MM.1S (cell line): ENCODE data around the gene GIT1.
A peak's percentile ranks its signal among the peaks of the same experiment; 100 is the strongest.

Source experiments
- DNase-seq: peaks from one replicate; pipeline ENCODE4 v3.0.0-alpha.2; 2015
- H2AFZ ChIP-seq: fragments of 300-600 bp; sonication (generic); 2 replicates; pipeline ENCODE4 v1.6.0; 2016; ENCODE audit warnings: antibody characterized with exemption, low read length
- H3F3A ChIP-seq: fragments of 300-600 bp; sonication (generic); 2 replicates; pipeline ENCODE4 v1.6.1; 2016; ENCODE audit warnings: mild to moderate bottlenecking, antibody characterized with exemption, low read length, moderate library complexity, mixed read lengths; ENCODE audit not compliant: insufficient read depth
- H3K27ac ChIP-seq: fragments of 300-600 bp; sonication (generic); 2 replicates; pipeline ENCODE4 v1.5.1; 2016; ENCODE audit warnings: mild to moderate bottlenecking, low read length
- H3K27me3 ChIP-seq: fragments of 300-600 bp; sonication (generic); replicated peaks from 2 replicates; pipeline ENCODE4 v1.6.0; 2016; ENCODE audit warnings: low read length; ENCODE audit not compliant: insufficient read depth
- H3K36me3 ChIP-seq: fragments of 300-600 bp; sonication (generic); replicated peaks from 2 replicates; pipeline ENCODE4 v1.6.1; 2016; ENCODE audit warnings: mild to moderate bottlenecking, low read length, mixed read lengths; ENCODE audit not compliant: insufficient read depth
- H3K4me1 ChIP-seq: fragments of 300-600 bp; sonication (generic); 2 replicates; pipeline ENCODE4 v1.6.1; 2016; ENCODE audit warnings: low read length, mixed read lengths
- H3K4me2 ChIP-seq: fragments of 300-600 bp; sonication (generic); 2 replicates; pipeline ENCODE4 v1.6.0; 2016; ENCODE audit warnings: low read depth, low read length
- H3K4me3 ChIP-seq: fragments of 300-600 bp; sonication (generic); 2 replicates; pipeline ENCODE4 v1.5.1; 2016; ENCODE audit warnings: low read length, mixed read lengths
- H3K79me2 ChIP-seq: fragments of 300-600 bp; sonication (generic); 2 replicates; pipeline ENCODE4 v1.6.1; 2016; ENCODE audit warnings: mixed run types, low read length, mixed read lengths
- H3K9ac ChIP-seq: fragments of 300-600 bp; sonication (generic); 2 replicates; pipeline ENCODE4 v1.6.1; 2016; ENCODE audit warnings: low read length, mixed read lengths
- H3K9me2 ChIP-seq: fragments of 300-600 bp; sonication (generic); replicated peaks from 2 replicates; pipeline ENCODE4 v1.6.1; 2016; ENCODE audit warnings: mild to moderate bottlenecking, low read length, mixed read lengths; ENCODE audit not compliant: insufficient read depth
- H3K9me3 ChIP-seq: fragments of 300-600 bp; sonication (generic); replicated peaks from 2 replicates; pipeline ENCODE4 v1.6.1; 2016; ENCODE audit warnings: mild to moderate bottlenecking, low read length, mixed read lengths; ENCODE audit not compliant: insufficient read depth
- H4K20me1 ChIP-seq: fragments of 300-600 bp; sonication (generic); 2 replicates; pipeline ENCODE4 v1.6.1; 2016; ENCODE audit warnings: mild to moderate bottlenecking, low read length, moderate library complexity, mixed read lengths; ENCODE audit not compliant: insufficient read depth
- EZH2 ChIP-seq: fragments of 300-600 bp; sonication (generic); optimal IDR thresholded peaks from 2 replicates; pipeline ENCODE3; 2017; ENCODE audit warnings: low read depth, mild to moderate bottlenecking, antibody characterized with exemption, low read length, mixed read lengths
- EZH2phosphoT487 ChIP-seq: fragments of 300-600 bp; sonication (generic); IDR thresholded peaks from 2 replicates; pipeline ENCODE4 v1.6.1; 2018; ENCODE audit warnings: antibody characterized with exemption, low read length
- TF ChIP-seq, protein P1 (sequence below): fragments of 300-600 bp; sonication (generic); IDR thresholded peaks from 2 replicates; pipeline ENCODE4 v1.5.1; 2016; ENCODE audit warnings: antibody characterized with exemption, low read length, mixed read lengths

Gene GIT1

GRCh38 chr17:29617481-29618271, 28.2 kb upstream of the GIT1 start:
- no peaks in the 10 kb centered on the region for H3K79me2 ChIP-seq
- H3K9me2 ChIP-seq: no peaks in the 10 kb centered on the region
- peak overlapping the region; percentile 68; the same call in 1 of the 2 replicates for H3K27ac ChIP-seq
- peak overlapping the region; percentile 92 for H3K9ac ChIP-seq
- H3K4me2 ChIP-seq: peak overlapping the region; percentile 99
- peak overlapping the region; percentile 78 for H3K4me3 ChIP-seq
- no peaks in the 10 kb centered on the region for H3K9me3 ChIP-seq
- H4K20me1 ChIP-seq: no peaks in the 10 kb centered on the region
- TF ChIP-seq, protein P1, sequence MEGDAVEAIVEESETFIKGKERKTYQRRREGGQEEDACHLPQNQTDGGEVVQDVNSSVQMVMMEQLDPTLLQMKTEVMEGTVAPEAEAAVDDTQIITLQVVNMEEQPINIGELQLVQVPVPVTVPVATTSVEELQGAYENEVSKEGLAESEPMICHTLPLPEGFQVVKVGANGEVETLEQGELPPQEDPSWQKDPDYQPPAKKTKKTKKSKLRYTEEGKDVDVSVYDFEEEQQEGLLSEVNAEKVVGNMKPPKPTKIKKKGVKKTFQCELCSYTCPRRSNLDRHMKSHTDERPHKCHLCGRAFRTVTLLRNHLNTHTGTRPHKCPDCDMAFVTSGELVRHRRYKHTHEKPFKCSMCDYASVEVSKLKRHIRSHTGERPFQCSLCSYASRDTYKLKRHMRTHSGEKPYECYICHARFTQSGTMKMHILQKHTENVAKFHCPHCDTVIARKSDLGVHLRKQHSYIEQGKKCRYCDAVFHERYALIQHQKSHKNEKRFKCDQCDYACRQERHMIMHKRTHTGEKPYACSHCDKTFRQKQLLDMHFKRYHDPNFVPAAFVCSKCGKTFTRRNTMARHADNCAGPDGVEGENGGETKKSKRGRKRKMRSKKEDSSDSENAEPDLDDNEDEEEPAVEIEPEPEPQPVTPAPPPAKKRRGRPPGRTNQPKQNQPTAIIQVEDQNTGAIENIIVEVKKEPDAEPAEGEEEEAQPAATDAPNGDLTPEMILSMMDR: peak; percentile 89
- no peak for TF ChIP-seq EZH2phosphoT487
- peaks cover 15% of the 10 kb centered on the region; the same call in 1 of the 2 replicates for H3F3A ChIP-seq
- H3K27me3 ChIP-seq: peaks cover 11% of the 10 kb centered on the region
- H3K4me1 ChIP-seq: peaks cover 44% of the 10 kb centered on the region
- peak; percentile 90 for DNase-seq
- peak overlapping the region; percentile 89 for H2AFZ ChIP-seq
- no peaks in the 10 kb centered on the region for H3K36me3 ChIP-seq

GRCh38 chr17:29617125-29617480, 27.7 kb upstream of the GIT1 start:
- peak overlapping the region; percentile 92 for H3K9ac ChIP-seq

DNA sequence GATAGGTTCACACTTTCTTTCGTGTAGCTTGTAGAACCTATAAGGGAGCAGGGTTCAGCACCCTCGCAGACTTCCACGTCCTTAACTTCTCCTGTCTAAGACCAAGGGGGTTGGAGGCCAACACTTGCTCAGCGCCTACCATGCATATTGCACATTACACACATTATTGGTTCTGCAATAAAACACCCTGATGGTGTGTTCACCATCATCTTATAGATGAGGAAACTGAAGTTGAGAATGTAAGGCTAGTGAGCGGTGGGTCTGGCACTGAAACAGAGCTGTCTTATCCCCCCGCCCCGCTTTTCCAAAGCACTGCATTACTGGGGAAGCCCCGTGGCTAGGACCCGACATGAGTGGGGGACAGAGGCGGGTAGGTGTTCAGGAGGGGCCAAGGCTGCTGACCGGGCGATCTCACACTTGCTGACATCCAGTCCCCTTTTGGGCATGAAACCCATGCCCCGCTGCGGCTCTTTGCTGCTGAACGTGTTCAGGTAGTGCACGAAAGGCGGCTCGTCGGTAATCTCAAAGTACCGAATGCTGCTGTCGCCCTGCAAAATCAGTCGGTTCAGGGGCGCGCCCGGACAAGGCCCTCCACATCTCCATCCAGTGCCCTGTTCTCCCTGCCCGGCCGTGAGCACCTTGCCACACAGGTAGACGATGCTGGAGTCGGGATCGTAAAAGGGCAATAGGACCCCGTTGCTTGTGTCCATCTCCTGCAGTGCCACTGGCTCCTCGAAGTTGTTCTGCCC, 27.0 kb upstream of the GIT1 start:
- Histone ChIP-seq H3K4me1 (peaks cover 40% of the 10 kb centered on the region), H3F3A (peaks cover 11% of the 10 kb centered on the region; the same call in 1 of the 2 replicates), H4K20me1 (no peaks in the 10 kb centered on the region), H3K27ac (no peak overlapping the region), H3K27me3 (peaks cover 11% of the 10 kb centered on the region), H3K9me3 (no peaks in the 10 kb centered on the region), H3K9ac (no peak overlapping the region), H3K4me2 (peak overlapping the region; percentile 99; the same call in 1 of the 2 replicates), H3K4me3 (peak overlapping the region; percentile 46; the same call in 1 of the 2 replicates), H3K9me2 (no peaks in the 10 kb centered on the region), H3K79me2 (no peaks in the 10 kb centered on the region), H2AFZ (no peak overlapping the region), H3K36me3 (no peaks in the 10 kb centered on the region)
- TF ChIP-seq EZH2: no peak
- TF ChIP-seq, protein P1: no peak
- TF ChIP-seq EZH2phosphoT487: no peak
- no peak for DNase-seq

More at GRCh38 chr17:29617125-29617480, 27.7 kb upstream of the GIT1 start:
- Histone ChIP-seq H3K79me2 (no peaks in the 10 kb centered on the region), H3F3A (peaks cover 12% of the 10 kb centered on the region; the same call in 1 of the 2 replicates), H3K9me2 (no peaks in the 10 kb centered on the region), H3K27ac (peak overlapping the region; percentile 68; the same call in 1 of the 2 replicates), H3K27me3 (peaks cover 11% of the 10 kb centered on the region), H4K20me1 (no peaks in the 10 kb centered on the region), H2AFZ (peak overlapping the region; percentile 89), H3K9me3 (no peaks in the 10 kb centered on the region), H3K4me3 (peak overlapping the region; percentile 78), H3K36me3 (no peaks in the 10 kb centered on the region), H3K4me1 (peaks cover 44% of the 10 kb centered on the region), H3K4me2 (peak overlapping the region; percentile 99)
- peak; percentile 94 for DNase-seq
- TF ChIP-seq EZH2: no peak
- TF ChIP-seq, protein P1: peak; percentile 94
